Osteoblast (primary cell): Measurements from ENCODE around the gene KCNJ3. TPM values are rescaled to one million over a fixed set of nuclear protein-coding genes. Genes with fewer than 3 reads are reported as not detected.

ENCODE experiments used
- DNase-seq: peaks from one replicate; pipeline ENCODE4 v3.0.0; 2011; ENCODE audit warnings: low spot score, mixed read lengths; ENCODE audit not compliant: insufficient read length; ENCODE audit errors: missing footprints
- H2AFZ ChIP-seq: 2 replicates; pipeline ENCODE4 v1.6.0; 2011; ENCODE audit warnings: mild to moderate bottlenecking, low read length
- H3K27ac ChIP-seq: 2 replicates; pipeline ENCODE4 v1.5.1; 2011; ENCODE audit warnings: mild to moderate bottlenecking, low read depth, low read length, moderate library complexity
- H3K27me3 ChIP-seq: 2 replicates; pipeline ENCODE4 v1.6.0; 2012; ENCODE audit warnings: mild to moderate bottlenecking, control low read depth, inconsistent platforms, low read length, moderate library complexity; ENCODE audit not compliant: insufficient read depth
- H3K36me3 ChIP-seq: 2 replicates; pipeline ENCODE4 v1.5.1; 2011; ENCODE audit warnings: mild to moderate bottlenecking, low read length, control low read depth, moderate library complexity; ENCODE audit not compliant: insufficient read depth
- H3K4me1 ChIP-seq: 2 replicates; pipeline ENCODE4 v1.5.1; 2011; ENCODE audit warnings: mild to moderate bottlenecking, low read length, control low read depth, moderate library complexity; ENCODE audit not compliant: insufficient read depth
- H3K4me2 ChIP-seq: 2 replicates; pipeline ENCODE4 v1.6.0; 2011; ENCODE audit warnings: mild to moderate bottlenecking, low read length; ENCODE audit not compliant: insufficient read depth
- H3K4me3 ChIP-seq: fragments of 200-600 bp; sonication (generic); 3 replicates; pipeline ENCODE4 v1.5.1; 2012; ENCODE audit warnings: mild to moderate bottlenecking, low read length, inconsistent platforms; ENCODE audit not compliant: insufficient read depth
- H3K79me2 ChIP-seq: 2 replicates; pipeline ENCODE4 v1.6.0; 2012; ENCODE audit warnings: mild to moderate bottlenecking, low read length, control low read depth, inconsistent platforms; ENCODE audit not compliant: insufficient read depth
- H3K9me3 ChIP-seq: 2 replicates; pipeline ENCODE4 v1.5.1; 2011; ENCODE audit warnings: low read depth, low read length, control low read depth
- H4K20me1 ChIP-seq: 2 replicates; pipeline ENCODE4 v1.6.0; 2012; ENCODE audit warnings: mild to moderate bottlenecking, low read length, control low read depth; ENCODE audit not compliant: insufficient read depth
- CTCF ChIP-seq: IDR thresholded peaks from 2 replicates; pipeline ENCODE4 v1.5.1; 2011; ENCODE audit warnings: mild to moderate bottlenecking, low read depth, low read length, moderate library complexity; ENCODE audit errors: extremely low read depth
- total RNA-seq: library from RNA; depleted of rRNA; stranded (reverse); fragments of >200 nt; gene quantifications from 2 replicates; pipeline ENCODE4 v1.2.3, GENCODE V29; 2012

KCNJ3 gene
- total RNA-seq, 1 donor: not detected

GRCh38 chr2:154670083-154670482 lies 28.4 kb upstream of the KCNJ3 start:
- H2AFZ ChIP-seq: no peak overlapping the region
- H3K4me1 ChIP-seq: no peaks in the 10 kb centered on the region
- H3K36me3 ChIP-seq: no peaks in the 10 kb centered on the region
- H3K9me3 ChIP-seq: no peaks in the 10 kb centered on the region
- no peak for TF ChIP-seq CTCF
- no peak overlapping the region for H3K4me3 ChIP-seq
- H3K27me3 ChIP-seq: no peaks in the 10 kb centered on the region
- H4K20me1 ChIP-seq: no peaks in the 10 kb centered on the region
- H3K27ac ChIP-seq: no peak overlapping the region
- no peak for DNase-seq
- H3K4me2 ChIP-seq: no peak overlapping the region
- H3K79me2 ChIP-seq: no peaks in the 10 kb centered on the region

GRCh38 chr2:154673694-154674093 lies 24.8 kb upstream of the KCNJ3 start:
- H3K4me3 ChIP-seq: no peak overlapping the region
- H3K9me3 ChIP-seq: no peaks in the 10 kb centered on the region
- H3K36me3 ChIP-seq: no peaks in the 10 kb centered on the region
- no peaks in the 10 kb centered on the region for H3K4me1 ChIP-seq
- DNase-seq: no peak
- H3K27ac ChIP-seq: no peak overlapping the region
- H4K20me1 ChIP-seq: no peaks in the 10 kb centered on the region
- no peaks in the 10 kb centered on the region for H3K27me3 ChIP-seq
- no peak overlapping the region for H3K4me2 ChIP-seq
- no peak for TF ChIP-seq CTCF
- no peak overlapping the region for H2AFZ ChIP-seq
- no peaks in the 10 kb centered on the region for H3K79me2 ChIP-seq

GRCh38 chr2:154677401-154677800 lies 21.1 kb upstream of the KCNJ3 start:
- H3K9me3 ChIP-seq: peaks cover 2% of the 10 kb centered on the region

GRCh38 chr2:154681741-154682140 lies 16.8 kb upstream of the KCNJ3 start:
- no peak for TF ChIP-seq CTCF
- DNase-seq: no peak
- Histone ChIP-seq H3K9me3 (peaks cover 2% of the 10 kb centered on the region), H2AFZ (no peak overlapping the region), H3K27ac (no peak overlapping the region), H3K4me2 (no peak overlapping the region), H3K27me3 (no peaks in the 10 kb centered on the region), H3K36me3 (no peaks in the 10 kb centered on the region), H3K79me2 (no peaks in the 10 kb centered on the region), H4K20me1 (no peaks in the 10 kb centered on the region), H3K4me1 (no peaks in the 10 kb centered on the region), H3K4me3 (no peak overlapping the region)

More at GRCh38 chr2:154677401-154677800, 21.1 kb upstream of the KCNJ3 start:
- no peaks in the 10 kb centered on the region for H4K20me1 ChIP-seq
- H3K27ac ChIP-seq: no peak overlapping the region
- DNase-seq: no peak
- H3K4me3 ChIP-seq: no peak overlapping the region
- H3K36me3 ChIP-seq: no peaks in the 10 kb centered on the region
- no peak for TF ChIP-seq CTCF
- no peaks in the 10 kb centered on the region for H3K79me2 ChIP-seq
- no peaks in the 10 kb centered on the region for H3K27me3 ChIP-seq
- H2AFZ ChIP-seq: no peak overlapping the region
- no peaks in the 10 kb centered on the region for H3K4me1 ChIP-seq
- no peak overlapping the region for H3K4me2 ChIP-seq
